ENCODE measurements around the gene SMIM38.

- TF ChIP-seq, protein P1, sequence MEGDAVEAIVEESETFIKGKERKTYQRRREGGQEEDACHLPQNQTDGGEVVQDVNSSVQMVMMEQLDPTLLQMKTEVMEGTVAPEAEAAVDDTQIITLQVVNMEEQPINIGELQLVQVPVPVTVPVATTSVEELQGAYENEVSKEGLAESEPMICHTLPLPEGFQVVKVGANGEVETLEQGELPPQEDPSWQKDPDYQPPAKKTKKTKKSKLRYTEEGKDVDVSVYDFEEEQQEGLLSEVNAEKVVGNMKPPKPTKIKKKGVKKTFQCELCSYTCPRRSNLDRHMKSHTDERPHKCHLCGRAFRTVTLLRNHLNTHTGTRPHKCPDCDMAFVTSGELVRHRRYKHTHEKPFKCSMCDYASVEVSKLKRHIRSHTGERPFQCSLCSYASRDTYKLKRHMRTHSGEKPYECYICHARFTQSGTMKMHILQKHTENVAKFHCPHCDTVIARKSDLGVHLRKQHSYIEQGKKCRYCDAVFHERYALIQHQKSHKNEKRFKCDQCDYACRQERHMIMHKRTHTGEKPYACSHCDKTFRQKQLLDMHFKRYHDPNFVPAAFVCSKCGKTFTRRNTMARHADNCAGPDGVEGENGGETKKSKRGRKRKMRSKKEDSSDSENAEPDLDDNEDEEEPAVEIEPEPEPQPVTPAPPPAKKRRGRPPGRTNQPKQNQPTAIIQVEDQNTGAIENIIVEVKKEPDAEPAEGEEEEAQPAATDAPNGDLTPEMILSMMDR (IDR thresholded peaks at IDR 0.05 in 8 of 11, conservative IDR thresholded peaks at IDR 0.05 in 3 of 11), result no peak
- TF ChIP-seq POLR2AphosphoS5 (IDR thresholded peaks at IDR 0.05), result no peak
Observed at GRCh38 chr11:69135420-69136363, 20.0 kb upstream of the SMIM38 start.

Data from spleen (tissue), 7 donors.